ENCODE data around the gene DCLK1.

The DCLK1 gene

DNA sequence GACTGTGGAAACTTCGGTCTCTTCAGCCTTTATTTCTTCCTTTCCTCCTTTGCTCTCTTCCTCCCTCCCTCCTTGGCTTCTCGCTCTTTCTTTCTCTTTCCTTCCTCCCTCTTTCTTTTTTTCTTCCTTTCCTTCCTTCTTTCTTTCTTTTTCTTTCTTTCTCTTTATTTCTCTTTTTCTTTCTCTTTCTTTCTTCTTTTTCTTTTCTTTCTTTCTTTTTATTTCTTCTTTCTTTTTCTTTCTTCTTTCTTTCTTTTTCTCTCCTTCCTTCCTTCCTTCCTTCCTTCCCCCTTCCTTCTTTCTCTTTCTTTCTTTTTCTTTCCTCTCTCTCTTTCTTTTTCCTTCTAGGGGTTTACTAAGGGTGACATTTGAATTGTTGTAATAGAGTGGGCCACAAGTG, 364.5 kb downstream of the DCLK1 start:
- H4K12ac ChIP-seq (ENCODE audit: low read depth, low read length): no peak overlapping the region
- no peak overlapping the region for H3K18ac ChIP-seq (ENCODE audit: low read length)
- no peak for DNase-seq
- H4K91ac ChIP-seq (ENCODE audit: low read depth, low read length): no peak overlapping the region
- H2AK5ac ChIP-seq (ENCODE audit: low read length): no peak overlapping the region
- H3K27me3 ChIP-seq (ENCODE audit: insufficient read depth, low read length): no peaks in the 10 kb centered on the region
- no peak overlapping the region for H3K4me3 ChIP-seq (ENCODE audit: low read depth, low read length)
- no peaks in the 10 kb centered on the region for H3K4me1 ChIP-seq (ENCODE audit: control insufficient read depth in 1 of 2, insufficient read depth in 2 of 2, low read length in 2 of 2)
- H4K8ac ChIP-seq (ENCODE audit: low read depth, low read length): no peak overlapping the region
- H3K14ac ChIP-seq (ENCODE audit: low read length): no peak overlapping the region
- no peaks in the 10 kb centered on the region for H3K79me1 ChIP-seq (ENCODE audit: low read length)
- no peak overlapping the region for H2AFZ ChIP-seq (ENCODE audit: insufficient read depth, low read length, poor library complexity)
- no peak overlapping the region for H3K9ac ChIP-seq (ENCODE audit: low read length)
- no peak overlapping the region for H2BK120ac ChIP-seq (ENCODE audit: insufficient read depth, low read length, poor library complexity)
- H2BK12ac ChIP-seq (ENCODE audit: low read length): no peak overlapping the region
- no peak overlapping the region for H3K4me2 ChIP-seq (ENCODE audit: low read length)
- H2BK5ac ChIP-seq (ENCODE audit: low read depth, low read length, poor library complexity): no peak overlapping the region
- H3K27ac ChIP-seq (ENCODE audit: low read depth, low read length): no peak overlapping the region
- no peaks in the 10 kb centered on the region for H3K79me2 ChIP-seq (ENCODE audit: control insufficient read depth, insufficient read depth, low read length, poor library complexity)
- H3K4ac ChIP-seq (ENCODE audit: low read depth, low read length): no peak overlapping the region
- H3K9me3 ChIP-seq (ENCODE audit: insufficient read depth, low read depth, low read length): no peaks in the 10 kb centered on the region
- no CpG with 5 or more reads among the region's 2 CpGs for WGBS (ENCODE audit: extremely low coverage, insufficient coverage, insufficient read length)
- no peaks in the 10 kb centered on the region for H3K36me3 ChIP-seq (ENCODE audit: control insufficient read depth in 1 of 2, insufficient read depth in 2 of 2, low read length in 2 of 2)
- no peak overlapping the region for H3K23ac ChIP-seq (ENCODE audit: low read length)

DNA sequence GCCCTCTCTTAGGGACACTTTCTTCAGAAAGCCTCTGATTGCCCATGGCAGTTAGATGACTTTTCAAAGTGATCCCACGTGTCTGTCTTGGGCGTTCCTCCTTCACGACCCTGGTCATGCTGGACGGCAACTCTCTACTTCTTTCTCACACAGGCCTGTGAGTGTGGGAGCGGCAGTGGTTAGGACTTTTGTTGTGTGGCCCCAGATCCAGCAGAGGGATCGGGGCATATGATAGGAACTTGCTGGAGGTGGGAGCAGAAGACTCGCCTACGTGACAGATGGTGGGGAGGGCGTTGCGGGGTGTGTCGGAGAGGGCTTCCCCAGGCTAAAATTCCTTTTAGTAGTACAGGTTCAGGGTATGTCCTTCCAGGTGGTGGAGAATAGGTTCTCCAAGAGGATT, 365.2 kb downstream of the DCLK1 start:
- no peak overlapping the region for H4K12ac ChIP-seq (ENCODE audit: low read depth, low read length)
- WGBS (ENCODE audit: extremely low coverage, insufficient coverage, insufficient read length): no CpG with 5 or more reads among the region's 11 CpGs
- H3K4ac ChIP-seq (ENCODE audit: low read depth, low read length): no peak overlapping the region
- H3K4me1 ChIP-seq (ENCODE audit: control insufficient read depth in 1 of 2, insufficient read depth in 2 of 2, low read length in 2 of 2): peaks cover 0 to 2% of the 10 kb centered on the region in 2 experiments
- DNase-seq: peak in 1 of 2 donors; percentile 24
- H3K4me3 ChIP-seq (ENCODE audit: low read depth, low read length): no peak overlapping the region
- H3K18ac ChIP-seq (ENCODE audit: low read length): no peak overlapping the region
- no peak overlapping the region for H3K9ac ChIP-seq (ENCODE audit: low read length)
- no peak overlapping the region for H2BK5ac ChIP-seq (ENCODE audit: low read depth, low read length, poor library complexity)
- no peak overlapping the region for H2AFZ ChIP-seq (ENCODE audit: insufficient read depth, low read length, poor library complexity)
- H3K4me2 ChIP-seq (ENCODE audit: low read length): no peak overlapping the region
- no peak overlapping the region for H2AK5ac ChIP-seq (ENCODE audit: low read length)
- H3K27ac ChIP-seq (ENCODE audit: low read depth, low read length): no peak overlapping the region
- no peaks in the 10 kb centered on the region for H3K36me3 ChIP-seq (ENCODE audit: control insufficient read depth in 1 of 2, insufficient read depth in 2 of 2, low read length in 2 of 2)
- H3K14ac ChIP-seq (ENCODE audit: low read length): no peak overlapping the region
- H3K79me2 ChIP-seq (ENCODE audit: control insufficient read depth, insufficient read depth, low read length, poor library complexity): no peaks in the 10 kb centered on the region
- H3K27me3 ChIP-seq (ENCODE audit: insufficient read depth, low read length): no peaks in the 10 kb centered on the region
- no peaks in the 10 kb centered on the region for H3K79me1 ChIP-seq (ENCODE audit: low read length)
- H4K91ac ChIP-seq (ENCODE audit: low read depth, low read length): no peak overlapping the region
- H3K9me3 ChIP-seq (ENCODE audit: insufficient read depth, low read depth, low read length): peaks cover 2% of the 10 kb centered on the region
- no peak overlapping the region for H2BK12ac ChIP-seq (ENCODE audit: low read length)
- no peak overlapping the region for H4K8ac ChIP-seq (ENCODE audit: low read depth, low read length)
- no peak overlapping the region for H3K23ac ChIP-seq (ENCODE audit: low read length)
- no peak overlapping the region for H2BK120ac ChIP-seq (ENCODE audit: insufficient read depth, low read length, poor library complexity)

DNA sequence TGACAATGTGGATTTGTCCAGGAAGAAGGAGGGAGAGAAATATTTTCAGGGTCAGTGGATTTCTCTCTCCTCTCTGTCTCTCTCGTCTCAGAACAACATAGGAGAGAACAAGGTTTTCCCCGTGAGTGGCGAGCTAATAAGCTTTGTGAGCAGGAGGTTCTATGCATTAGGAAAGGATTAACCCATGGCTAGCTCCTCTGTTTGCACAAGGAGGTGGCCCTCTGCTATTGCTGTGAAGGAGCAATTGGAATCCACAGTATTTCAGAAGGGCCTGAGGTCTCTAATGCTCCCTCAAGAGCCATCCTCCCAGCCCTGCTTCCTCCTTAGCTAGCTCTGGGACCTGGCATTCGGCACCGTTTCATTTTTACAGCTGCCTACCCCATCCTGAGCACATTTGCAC, 365.8 kb downstream of the DCLK1 start:
- Histone ChIP-seq H3K4ac (ENCODE audit: low read depth, low read length) (no peak overlapping the region), H3K4me1 (ENCODE audit: control insufficient read depth in 1 of 2, insufficient read depth in 2 of 2, low read length in 2 of 2) (peaks cover 0 to 2% of the 10 kb centered on the region in 2 experiments), H3K4me3 (ENCODE audit: low read depth, low read length) (no peak overlapping the region), H3K27me3 (ENCODE audit: insufficient read depth, low read length) (no peaks in the 10 kb centered on the region), H3K9ac (ENCODE audit: low read length) (no peak overlapping the region), H3K79me1 (ENCODE audit: low read length) (no peaks in the 10 kb centered on the region), H4K91ac (ENCODE audit: low read depth, low read length) (no peak overlapping the region), H2AFZ (ENCODE audit: insufficient read depth, low read length, poor library complexity) (no peak overlapping the region), H3K23ac (ENCODE audit: low read length) (no peak overlapping the region), H3K18ac (ENCODE audit: low read length) (no peak overlapping the region), H2BK12ac (ENCODE audit: low read length) (no peak overlapping the region), H2BK120ac (ENCODE audit: insufficient read depth, low read length, poor library complexity) (no peak overlapping the region), H3K4me2 (ENCODE audit: low read length) (no peak overlapping the region), H4K8ac (ENCODE audit: low read depth, low read length) (no peak overlapping the region), H3K14ac (ENCODE audit: low read length) (no peak overlapping the region), H3K79me2 (ENCODE audit: control insufficient read depth, insufficient read depth, low read length, poor library complexity) (no peaks in the 10 kb centered on the region), H3K36me3 (ENCODE audit: control insufficient read depth in 1 of 2, insufficient read depth in 2 of 2, low read length in 2 of 2) (no peaks in the 10 kb centered on the region), H2AK5ac (ENCODE audit: low read length) (no peak overlapping the region), H2BK5ac (ENCODE audit: low read depth, low read length, poor library complexity) (no peak overlapping the region), H3K9me3 (ENCODE audit: insufficient read depth, low read depth, low read length) (peaks cover 2% of the 10 kb centered on the region), H3K27ac (ENCODE audit: low read depth, low read length) (no peak overlapping the region), H4K12ac (ENCODE audit: low read depth, low read length) (no peak overlapping the region)
- no peak for DNase-seq
- WGBS (ENCODE audit: extremely low coverage, insufficient coverage, insufficient read length): no CpG with 5 or more reads among the region's 5 CpGs

DNA sequence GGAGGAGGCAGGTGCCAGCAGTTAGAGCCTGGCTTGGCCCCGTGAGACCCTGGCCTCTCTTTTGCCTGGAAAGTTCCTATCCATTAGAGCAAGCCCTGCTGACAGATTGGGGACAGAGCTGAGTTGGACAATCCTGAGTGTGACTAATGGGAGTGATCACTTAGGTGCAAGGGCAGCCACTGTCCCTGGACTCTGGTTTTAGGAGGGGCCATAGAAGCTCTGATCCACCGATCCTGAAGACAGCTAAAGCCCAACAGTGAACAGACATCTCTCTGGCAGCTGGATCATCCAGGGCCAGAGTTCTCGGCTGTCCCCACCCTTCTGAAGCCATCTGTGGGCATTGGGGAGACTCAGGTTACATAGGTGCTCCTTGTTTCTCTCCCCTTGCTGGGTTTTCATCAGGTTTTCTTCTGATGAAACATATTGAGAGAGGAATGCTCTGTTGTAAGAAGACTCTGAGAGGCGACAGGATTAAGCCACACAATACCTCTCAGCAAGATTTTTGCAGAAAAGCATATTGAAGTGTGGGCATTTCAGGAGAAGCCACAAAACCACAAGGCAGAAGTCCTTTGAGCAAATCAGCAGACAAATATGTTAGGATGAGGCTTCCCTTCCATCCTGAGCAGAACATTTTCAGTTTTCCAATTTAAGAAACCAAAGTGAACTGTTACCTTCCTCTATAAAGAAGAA, 366.7 kb downstream of the DCLK1 start:
- no peak overlapping the region for H3K18ac ChIP-seq (ENCODE audit: low read length)
- H4K91ac ChIP-seq (ENCODE audit: low read depth, low read length): no peak overlapping the region
- H4K8ac ChIP-seq (ENCODE audit: low read depth, low read length): no peak overlapping the region
- no peak overlapping the region for H4K12ac ChIP-seq (ENCODE audit: low read depth, low read length)
- H3K79me1 ChIP-seq (ENCODE audit: low read length): no peaks in the 10 kb centered on the region
- H3K36me3 ChIP-seq (ENCODE audit: control insufficient read depth in 1 of 2, insufficient read depth in 2 of 2, low read length in 2 of 2): no peaks in the 10 kb centered on the region
- no peak overlapping the region for H3K23ac ChIP-seq (ENCODE audit: low read length)
- H3K4ac ChIP-seq (ENCODE audit: low read depth, low read length): no peak overlapping the region
- no peak overlapping the region for H2AK5ac ChIP-seq (ENCODE audit: low read length)
- no peak overlapping the region for H2BK5ac ChIP-seq (ENCODE audit: low read depth, low read length, poor library complexity)
- H3K4me2 ChIP-seq (ENCODE audit: low read length): no peak overlapping the region
- H3K79me2 ChIP-seq (ENCODE audit: control insufficient read depth, insufficient read depth, low read length, poor library complexity): no peaks in the 10 kb centered on the region
- H3K27ac ChIP-seq (ENCODE audit: low read depth, low read length): no peak overlapping the region
- H2BK120ac ChIP-seq (ENCODE audit: insufficient read depth, low read length, poor library complexity): no peak overlapping the region
- H3K9ac ChIP-seq (ENCODE audit: low read length): no peak overlapping the region
- no peak overlapping the region for H3K14ac ChIP-seq (ENCODE audit: low read length)
- H3K9me3 ChIP-seq (ENCODE audit: insufficient read depth, low read depth, low read length): peaks cover 2% of the 10 kb centered on the region
- H2BK12ac ChIP-seq (ENCODE audit: low read length): no peak overlapping the region
- no peak overlapping the region for H3K4me3 ChIP-seq (ENCODE audit: low read depth, low read length)
- H2AFZ ChIP-seq (ENCODE audit: insufficient read depth, low read length, poor library complexity): no peak overlapping the region
- DNase-seq: no peak
- H3K27me3 ChIP-seq (ENCODE audit: insufficient read depth, low read length): no peaks in the 10 kb centered on the region
- H3K4me1 ChIP-seq (ENCODE audit: control insufficient read depth in 1 of 2, insufficient read depth in 2 of 2, low read length in 2 of 2): peaks cover 0 to 2% of the 10 kb centered on the region in 2 experiments
- WGBS (ENCODE audit: extremely low coverage, insufficient coverage, insufficient read length): no CpG with 5 or more reads among the region's 4 CpGs

Measured in trophoblast cell (in vitro differentiated cells and primary cell).